HepG2 (cell line): Measurements from ENCODE around the gene ICAM3. TPM values are rescaled to one million over a fixed set of nuclear protein-coding genes. Genes with fewer than 3 reads are reported as not detected.
A peak's percentile ranks its signal among the peaks of the same experiment; 100 is the strongest.

Experiments
- ATAC-seq: fragments of 200-7000 bp; cut with Tn5 transposase; 3 replicates; pipeline ENCODE4 v1.9.1; 2020; ENCODE audit warnings: mild to moderate bottlenecking, moderate library complexity
- BruUV-seq: library from RNA; stranded (reverse); fragments of 400-500 nt; replicated peaks from 2 replicates; lab custom pipeline; 2021; lab: Mats Ljungman, UMichigan
- CTCF ChIA-PET: fragments of 300-600 bp; formaldehyde crosslinking; extraction: SDS; loops from one replicate; lab custom pipeline; 2021; ENCODE audit warnings: low total read pairs, inconsistent platforms, low intra/inter-chr PET ratio; lab: Yijun Ruan, JAX
- POLR2A ChIA-PET: fragments of 350-600 bp; sonication (Branson Sonifier 250); formaldehyde crosslinking; loops from one replicate; lab custom pipeline; 2020; ENCODE audit warnings: antibody characterized with exemption, inconsistent platforms; lab: Yijun Ruan, JAX
- DNase-seq: peaks from one replicate; pipeline ENCODE4 v3.0.0-alpha.2; 2015; ENCODE audit warnings: low spot score
- FAIRE-seq: peaks from 3 replicates; lab custom pipeline; 2011; peaks lifted over from hg19 to GRCh38; lab: Jason Lieb, UNC
- H2AFZ ChIP-seq: one replicate; pipeline ENCODE4 v1.6.1; 2011; ENCODE audit warnings: low read length, inconsistent platforms
- H3K27ac ChIP-seq: fragments of 300-600 bp; 3 replicates; pipeline ENCODE4 v1.8.0; 2011; ENCODE audit warnings: mixed run types, mild to moderate bottlenecking, mixed read lengths, low read length, inconsistent platforms; ENCODE audit not compliant: insufficient read depth; ENCODE audit errors: extremely low read length
- H3K27me3 ChIP-seq, 2 experiments: fragments of 200-600 bp in 1 of 2; 2 replicates in 1 of 2; 3 replicates in 1 of 2; pipeline versions ENCODE4 v1.6.0 to v1.8.0; 2011; ENCODE audit warnings: low read length in 2 of 2, mild to moderate bottlenecking in 2 of 2, moderate library complexity in 2 of 2, inconsistent platforms in 1 of 2; ENCODE audit not compliant: insufficient read depth in 2 of 2, control insufficient read depth in 1 of 2
- H3K36me3 ChIP-seq, 2 experiments: fragments of 200-600 bp in 1 of 2; replicated peaks in 1 of 2; 2 replicates in 1 of 2; 3 replicates in 1 of 2; pipeline versions ENCODE4 v1.5.1 to v1.8.0; 2011; ENCODE audit warnings: low read length in 2 of 2, inconsistent platforms in 1 of 2; ENCODE audit not compliant: insufficient read depth in 2 of 2, control insufficient read depth in 1 of 2
- H3K4me1 ChIP-seq: 2 replicates; pipeline ENCODE4 v1.5.1; 2012; ENCODE audit warnings: low read length, inconsistent platforms; ENCODE audit not compliant: insufficient read depth
- H3K4me2 ChIP-seq: 2 replicates; pipeline ENCODE4 v1.6.0; 2011; ENCODE audit warnings: low read depth, low read length, inconsistent platforms
- H3K4me3 ChIP-seq, 3 experiments: fragments of 200-600 bp in 1 of 3; sonication (generic), shearing (Covaris generic) in 1 of 3; replicated peaks in 1 of 3; 2 replicates each; pipeline ENCODE4 v1.5.1; 2011 to 2016; ENCODE audit warnings: low read length in 3 of 3, inconsistent platforms in 2 of 3, low read depth in 2 of 3, mild to moderate bottlenecking in 2 of 3, control low read depth in 1 of 3, mixed read lengths in 1 of 3; ENCODE audit not compliant: insufficient read depth in 1 of 3
- H3K79me2 ChIP-seq: one replicate; pipeline ENCODE4 v1.6.1; 2011; ENCODE audit warnings: low read length, inconsistent platforms; ENCODE audit not compliant: insufficient read depth
- H3K9ac ChIP-seq: 2 replicates; pipeline ENCODE4 v1.6.0; 2011; ENCODE audit warnings: mild to moderate bottlenecking, low read depth, low read length, inconsistent platforms; ENCODE audit not compliant: insufficient read depth
- H3K9me3 ChIP-seq: 2 replicates; pipeline ENCODE4 v1.5.1; 2012; ENCODE audit warnings: mild to moderate bottlenecking, low read length
- H4K20me1 ChIP-seq: 2 replicates; pipeline ENCODE4 v1.6.0; 2011; ENCODE audit warnings: inconsistent platforms, mild to moderate bottlenecking, low read length, moderate library complexity; ENCODE audit not compliant: insufficient read depth
- ELF1 ChIP-seq: sonication (generic); formaldehyde crosslinking; IDR thresholded peaks from 2 replicates; pipeline ENCODE4 v1.4.0; 2020; ENCODE audit warnings: missing genetic modification reagents
- GTF3A ChIP-seq: sonication (generic); formaldehyde crosslinking; conservative IDR thresholded peaks from 2 replicates; pipeline ENCODE4 v1.4.0; 2020; ENCODE audit warnings: mild to moderate bottlenecking, missing genetic modification reagents
- HOXD1 ChIP-seq: sonication (generic); formaldehyde crosslinking; IDR thresholded peaks from 2 replicates; pipeline ENCODE4 v1.5.0; 2020; ENCODE audit warnings: missing genetic modification reagents
- IKZF4 ChIP-seq: sonication (generic); formaldehyde crosslinking; IDR thresholded peaks from 2 replicates; pipeline ENCODE4 v1.5.1; 2020; ENCODE audit warnings: borderline replicate concordance, mild to moderate bottlenecking, low read depth, missing genetic modification reagents; ENCODE audit errors: not compliant biosample characterization
- JUND ChIP-seq: sonication (generic); formaldehyde crosslinking; IDR thresholded peaks from 2 replicates; pipeline ENCODE4 v1.8.0; 2022; ENCODE audit warnings: mild to moderate bottlenecking, missing genetic modification reagents
- RBFOX2 ChIP-seq: fragments of 200-400 bp; formaldehyde crosslinking; IDR thresholded peaks from 2 replicates; pipeline ENCODE4 v1.6.1; 2017; ENCODE audit warnings: low read depth, mild to moderate bottlenecking, low read length
- ZFY ChIP-seq: sonication (generic); formaldehyde crosslinking; IDR thresholded peaks from 2 replicates; pipeline ENCODE4 v1.4.0; 2020; ENCODE audit warnings: missing genetic modification reagents
- WGBS: methylation state at CpG from one replicate; pipeline ENCODE4 v1.1.6; 2017; ENCODE audit warnings: low lambda C conversion rate; 5-methylcytosine and 5-hydroxymethylcytosine counted together
- in situ Hi-C: cut with HindIII; loops from 2 replicates; pipeline ENCODE4 v1.10.0; 2017; ENCODE audit warnings: low pct_unique_long_range_greater_than_20kb; ENCODE audit not compliant: extremely low pct_ligation_motif_present
- intact Hi-C: fragments of 100-400 bp; cut with micrococcal nuclease; formaldehyde crosslinking; loops from one replicate; pipeline ENCODE4 v1.10.0; 2022; ENCODE audit not compliant: unreplicated experiment
- polyA plus RNA-seq, 8 experiments: library from polyadenylated mRNA; depleted of rRNA in 3 of 8; stranded (reverse) in 7 of 8; unstranded in 1 of 8; fragments of >200 nt; fragmentation: Illumina TruSeq in 4 of 8; extraction: Trizol in 4 of 8; gene quantifications; 2 replicates each; pipeline versions ENCODE4 v1.2.1 to v1.2.3, GENCODE V29; 2011 to 2016; ENCODE audit warnings: low read depth in 4 of 8, missing spikeins in 1 of 8, mixed read lengths in 1 of 8; ENCODE audit not compliant: insufficient read depth in 1 of 8
- total RNA-seq, 5 experiments: library from RNA; depleted of rRNA; stranded (reverse); fragments of >200 nt; fragmentation: Illumina TruSeq; extraction: Trizol; gene quantifications; 2 replicates each; pipeline ENCODE4 v1.2.3, GENCODE V29; 2016; ENCODE audit warnings: low read depth in 1 of 5
- TF ChIP-seq, protein P1 (sequence below): sonication (generic); formaldehyde crosslinking; IDR thresholded peaks from 2 replicates; pipeline ENCODE4 v1.4.0; 2020; ENCODE audit warnings: missing genetic modification reagents
- TF ChIP-seq, protein P2 (sequence below): sonication (generic); formaldehyde crosslinking; IDR thresholded peaks from 2 replicates; pipeline ENCODE4 v1.8.1; 2022; ENCODE audit warnings: mild to moderate bottlenecking, missing genetic modification reagents
- TF ChIP-seq, protein P3 (sequence below): sonication (generic); formaldehyde crosslinking; conservative IDR thresholded peaks from 2 replicates; pipeline ENCODE4 v1.8.0; 2022; ENCODE audit warnings: mild to moderate bottlenecking, moderate library complexity, missing genetic modification reagents
- TF ChIP-seq, protein P4 (sequence below): sonication (generic); formaldehyde crosslinking; IDR thresholded peaks from 2 replicates; pipeline ENCODE4 v1.5.1; 2020; ENCODE audit warnings: missing genetic modification reagents, mild to moderate bottlenecking, borderline replicate concordance
- TF ChIP-seq, protein P5 (sequence below): sonication (generic); formaldehyde crosslinking; IDR thresholded peaks from 2 replicates; pipeline ENCODE4 v1.5.0; 2020; ENCODE audit warnings: mild to moderate bottlenecking, missing genetic modification reagents

Gene ICAM3
- total and polyA plus RNA-seq, 2 of the 13 experiments (the other 11 are each of a cell fraction or from before 2014, with no cell fraction given): 14.1 to 21.0 TPM

DNA sequence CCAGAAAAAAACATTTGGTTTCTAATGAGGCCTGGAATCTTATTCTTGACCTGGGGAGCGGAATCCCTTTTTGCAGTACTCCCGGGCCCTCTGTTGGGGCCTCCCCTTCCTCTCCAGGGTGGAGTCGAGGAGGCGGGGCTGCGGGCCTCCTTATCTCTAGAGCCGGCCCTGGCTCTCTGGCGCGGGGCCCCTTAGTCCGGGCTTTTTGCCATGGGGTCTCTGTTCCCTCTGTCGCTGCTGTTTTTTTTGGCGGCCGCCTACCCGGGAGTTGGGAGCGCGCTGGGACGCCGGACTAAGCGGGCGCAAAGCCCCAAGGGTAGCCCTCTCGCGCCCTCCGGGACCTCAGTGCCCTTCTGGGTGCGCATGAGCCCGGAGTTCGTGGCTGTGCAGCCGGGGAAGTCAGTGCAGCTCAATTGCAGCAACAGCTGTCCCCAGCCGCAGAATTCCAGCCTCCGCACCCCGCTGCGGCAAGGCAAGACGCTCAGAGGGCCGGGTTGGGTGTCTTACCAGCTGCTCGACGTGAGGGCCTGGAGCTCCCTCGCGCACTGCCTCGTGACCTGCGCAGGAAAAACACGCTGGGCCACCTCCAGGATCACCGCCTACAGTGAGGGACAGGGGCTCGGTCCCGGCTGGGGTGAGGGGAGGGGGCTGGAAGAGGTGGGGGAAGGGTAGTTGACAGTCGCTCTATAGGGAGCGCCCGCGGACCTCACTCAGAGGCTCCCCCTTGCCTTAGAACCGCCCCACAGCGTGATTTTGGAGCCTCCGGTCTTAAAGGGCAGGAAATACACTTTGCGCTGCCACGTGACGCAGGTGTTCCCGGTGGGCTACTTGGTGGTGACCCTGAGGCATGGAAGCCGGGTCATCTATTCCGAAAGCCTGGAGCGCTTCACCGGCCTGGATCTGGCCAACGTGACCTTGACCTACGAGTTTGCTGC lies 52.4 kb downstream of the ICAM3 start, which contains the start of gene ICAM4:
ICAM4 (plus strand) TSS at position 153 of the 935 bp plus-strand sequence; CDS start at position 211, 58 bp downstream.
- CTCF ChIA-PET: no interaction called here
- no peak within 1 kb of the TSS for H2AFZ ChIP-seq
- WGBS: 3% methylated on average over 9 of the region's 59 CpGs
- peaks cover 19 to 26% of the 10 kb centered on the region in 2 experiments for H3K36me3 ChIP-seq
- intact Hi-C loops (loop anchor here (2.0 kb wide), 1 partner anchor 16 kb away; the partner anchor contains the start of gene ICAM1), in situ Hi-C loops (no loop called here)
- H3K4me2 ChIP-seq: peak within 1 kb of the TSS; percentile 97
- peak within 1 kb of the TSS; percentile 30 for H3K27ac ChIP-seq
- BruUV-seq: no TSS peak
- H3K4me1 ChIP-seq: peaks cover 68% of the 10 kb centered on the region
- ATAC-seq (peak; percentile 41), DNase-seq (peak; percentile 63), FAIRE-seq (no peak)
- H3K9me3 ChIP-seq: no peaks in the 10 kb centered on the region
- peak within 1 kb of the TSS; percentile 33 to 70 (median 41); a peak in 5 of 6 replicates for H3K4me3 ChIP-seq
- 0 out of 2 replicates have a peak, but pooled peaks cover 6% of the 10 kb centered on the region for H4K20me1 ChIP-seq
- H3K9ac ChIP-seq: peak within 1 kb of the TSS; percentile 18; the same call in 1 of the 2 replicates
- H3K79me2 ChIP-seq: no peaks in the 10 kb centered on the region
- POLR2A ChIA-PET: interaction anchor here (0.6 to 7.3 kb wide), 10 partner anchors 11 to 102 kb away, joined by 3 to 149 read pairs (median 4); partner anchors contain the start of genes FDX2, ICAM1 and RAVER1
- H3K27me3 ChIP-seq: peaks cover 0 to 20% of the 10 kb centered on the region in 2 experiments; a peak in 3 of 5 replicates
- TF ChIP-seq, protein P1, sequence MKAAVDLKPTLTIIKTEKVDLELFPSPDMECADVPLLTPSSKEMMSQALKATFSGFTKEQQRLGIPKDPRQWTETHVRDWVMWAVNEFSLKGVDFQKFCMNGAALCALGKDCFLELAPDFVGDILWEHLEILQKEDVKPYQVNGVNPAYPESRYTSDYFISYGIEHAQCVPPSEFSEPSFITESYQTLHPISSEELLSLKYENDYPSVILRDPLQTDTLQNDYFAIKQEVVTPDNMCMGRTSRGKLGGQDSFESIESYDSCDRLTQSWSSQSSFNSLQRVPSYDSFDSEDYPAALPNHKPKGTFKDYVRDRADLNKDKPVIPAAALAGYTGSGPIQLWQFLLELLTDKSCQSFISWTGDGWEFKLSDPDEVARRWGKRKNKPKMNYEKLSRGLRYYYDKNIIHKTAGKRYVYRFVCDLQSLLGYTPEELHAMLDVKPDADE (CRISPR knock-in tag): no peak
- TF ChIP-seq IKZF4 (CRISPR knock-in tag): no peak
- TF ChIP-seq, protein P2, sequence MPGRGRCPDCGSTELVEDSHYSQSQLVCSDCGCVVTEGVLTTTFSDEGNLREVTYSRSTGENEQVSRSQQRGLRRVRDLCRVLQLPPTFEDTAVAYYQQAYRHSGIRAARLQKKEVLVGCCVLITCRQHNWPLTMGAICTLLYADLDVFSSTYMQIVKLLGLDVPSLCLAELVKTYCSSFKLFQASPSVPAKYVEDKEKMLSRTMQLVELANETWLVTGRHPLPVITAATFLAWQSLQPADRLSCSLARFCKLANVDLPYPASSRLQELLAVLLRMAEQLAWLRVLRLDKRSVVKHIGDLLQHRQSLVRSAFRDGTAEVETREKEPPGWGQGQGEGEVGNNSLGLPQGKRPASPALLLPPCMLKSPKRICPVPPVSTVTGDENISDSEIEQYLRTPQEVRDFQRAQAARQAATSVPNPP: peak; percentile 67
- TF ChIP-seq ELF1 (CRISPR knock-in tag): no peak
- peak; percentile 73 for TF ChIP-seq RBFOX2
- TF ChIP-seq, protein P3, sequence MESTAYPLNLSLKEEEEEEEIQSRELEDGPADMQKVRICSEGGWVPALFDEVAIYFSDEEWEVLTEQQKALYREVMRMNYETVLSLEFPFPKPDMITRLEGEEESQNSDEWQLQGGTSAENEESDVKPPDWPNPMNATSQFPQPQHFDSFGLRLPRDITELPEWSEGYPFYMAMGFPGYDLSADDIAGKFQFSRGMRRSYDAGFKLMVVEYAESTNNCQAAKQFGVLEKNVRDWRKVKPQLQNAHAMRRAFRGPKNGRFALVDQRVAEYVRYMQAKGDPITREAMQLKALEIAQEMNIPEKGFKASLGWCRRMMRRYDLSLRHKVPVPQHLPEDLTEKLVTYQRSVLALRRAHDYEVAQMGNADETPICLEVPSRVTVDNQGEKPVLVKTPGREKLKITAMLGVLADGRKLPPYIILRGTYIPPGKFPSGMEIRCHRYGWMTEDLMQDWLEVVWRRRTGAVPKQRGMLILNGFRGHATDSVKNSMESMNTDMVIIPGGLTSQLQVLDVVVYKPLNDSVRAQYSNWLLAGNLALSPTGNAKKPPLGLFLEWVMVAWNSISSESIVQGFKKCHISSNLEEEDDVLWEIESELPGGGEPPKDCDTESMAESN: no peak
- TF ChIP-seq, protein P4, sequence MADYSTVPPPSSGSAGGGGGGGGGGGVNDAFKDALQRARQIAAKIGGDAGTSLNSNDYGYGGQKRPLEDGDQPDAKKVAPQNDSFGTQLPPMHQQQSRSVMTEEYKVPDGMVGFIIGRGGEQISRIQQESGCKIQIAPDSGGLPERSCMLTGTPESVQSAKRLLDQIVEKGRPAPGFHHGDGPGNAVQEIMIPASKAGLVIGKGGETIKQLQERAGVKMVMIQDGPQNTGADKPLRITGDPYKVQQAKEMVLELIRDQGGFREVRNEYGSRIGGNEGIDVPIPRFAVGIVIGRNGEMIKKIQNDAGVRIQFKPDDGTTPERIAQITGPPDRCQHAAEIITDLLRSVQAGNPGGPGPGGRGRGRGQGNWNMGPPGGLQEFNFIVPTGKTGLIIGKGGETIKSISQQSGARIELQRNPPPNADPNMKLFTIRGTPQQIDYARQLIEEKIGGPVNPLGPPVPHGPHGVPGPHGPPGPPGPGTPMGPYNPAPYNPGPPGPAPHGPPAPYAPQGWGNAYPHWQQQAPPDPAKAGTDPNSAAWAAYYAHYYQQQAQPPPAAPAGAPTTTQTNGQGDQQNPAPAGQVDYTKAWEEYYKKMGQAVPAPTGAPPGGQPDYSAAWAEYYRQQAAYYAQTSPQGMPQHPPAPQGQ (CRISPR knock-in tag): no peak
- no peak; the same call in 1 of the 2 replicates for TF ChIP-seq ZFY (CRISPR knock-in tag)
- no peak for TF ChIP-seq HOXD1 (CRISPR knock-in tag)
- TF ChIP-seq, protein P5, sequence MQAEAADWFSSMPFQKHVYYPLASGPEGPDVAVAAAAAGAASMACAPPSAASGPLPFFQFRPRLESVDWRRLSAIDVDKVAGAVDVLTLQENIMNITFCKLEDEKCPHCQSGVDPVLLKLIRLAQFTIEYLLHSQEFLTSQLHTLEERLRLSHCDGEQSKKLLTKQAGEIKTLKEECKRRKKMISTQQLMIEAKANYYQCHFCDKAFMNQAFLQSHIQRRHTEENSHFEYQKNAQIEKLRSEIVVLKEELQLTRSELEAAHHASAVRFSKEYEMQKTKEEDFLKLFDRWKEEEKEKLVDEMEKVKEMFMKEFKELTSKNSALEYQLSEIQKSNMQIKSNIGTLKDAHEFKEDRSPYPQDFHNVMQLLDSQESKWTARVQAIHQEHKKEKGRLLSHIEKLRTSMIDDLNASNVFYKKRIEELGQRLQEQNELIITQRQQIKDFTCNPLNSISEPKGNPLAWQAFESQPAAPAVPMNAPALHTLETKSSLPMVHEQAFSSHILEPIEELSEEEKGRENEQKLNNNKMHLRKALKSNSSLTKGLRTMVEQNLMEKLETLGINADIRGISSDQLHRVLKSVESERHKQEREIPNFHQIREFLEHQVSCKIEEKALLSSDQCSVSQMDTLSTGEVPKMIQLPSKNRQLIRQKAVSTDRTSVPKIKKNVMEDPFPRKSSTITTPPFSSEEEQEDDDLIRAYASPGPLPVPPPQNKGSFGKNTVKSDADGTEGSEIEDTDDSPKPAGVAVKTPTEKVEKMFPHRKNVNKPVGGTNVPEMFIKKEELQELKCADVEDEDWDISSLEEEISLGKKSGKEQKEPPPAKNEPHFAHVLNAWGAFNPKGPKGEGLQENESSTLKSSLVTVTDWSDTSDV: no peak
- no peak for TF ChIP-seq GTF3A
- no peak for TF ChIP-seq JUND (CRISPR knock-in tag)
